ENCODE data around the gene MYO1C.

GRCh38 chr17:1481736-1482135, 10.8 kb downstream of the MYO1C start:
- no peak for TF ChIP-seq EZH2phosphoT487 (IDR thresholded peaks at IDR 0.05; ENCODE audit: borderline replicate concordance)
- TF ChIP-seq CTCF (conservative IDR thresholded peaks at IDR 0.05; ENCODE audit: low read length), result no peak
